Keratinocyte (primary cell): ENCODE data around the gene FBRSL1. TPM values are rescaled to one million over a fixed set of nuclear protein-coding genes. Genes with fewer than 3 reads are reported as not detected.

Experiments used
- DNase-seq: peaks from one replicate; pipeline ENCODE4 v3.0.0-alpha.2; 2011; ENCODE audit warnings: low read depth, missing footprints, low spot score
- FAIRE-seq: peaks from 2 replicates; lab custom pipeline; 2011; peaks lifted over from hg19 to GRCh38; lab: Jason Lieb, UNC
- H2AFZ ChIP-seq: 2 replicates; pipeline ENCODE4 v1.6.0; 2012; ENCODE audit warnings: low read length, control low read depth, inconsistent platforms; ENCODE audit not compliant: control insufficient read depth
- H3K27ac ChIP-seq: 2 replicates; pipeline ENCODE4 v1.5.1; 2011; ENCODE audit warnings: low read length; ENCODE audit not compliant: control insufficient read depth, insufficient read depth
- H3K27me3 ChIP-seq: 3 replicates; pipeline ENCODE4 v1.6.0; 2011; ENCODE audit warnings: low read length; ENCODE audit not compliant: control insufficient read depth, insufficient read depth; ENCODE audit errors: extremely low read depth
- H3K36me3 ChIP-seq, 2 experiments: 2 replicates in 1 of 2; 3 replicates in 1 of 2; pipeline ENCODE4 v1.5.1; 2011; ENCODE audit warnings: low read length in 2 of 2, mild to moderate bottlenecking in 1 of 2; ENCODE audit not compliant: control insufficient read depth in 2 of 2, insufficient read depth in 2 of 2; ENCODE audit errors: extremely low read depth in 1 of 2
- H3K4me1 ChIP-seq: 3 replicates; pipeline ENCODE4 v1.5.1; 2011; ENCODE audit warnings: low read length; ENCODE audit not compliant: control insufficient read depth, insufficient read depth; ENCODE audit errors: extremely low read depth
- H3K4me2 ChIP-seq: 3 replicates; pipeline ENCODE4 v1.6.0; 2011; ENCODE audit warnings: low read depth, low read length; ENCODE audit not compliant: control insufficient read depth, insufficient read depth; ENCODE audit errors: extremely low read depth
- H3K4me3 ChIP-seq, 3 experiments: fragments of 200-600 bp in 1 of 3; sonication (generic) in 1 of 3; 2 replicates in 2 of 3; 3 replicates in 1 of 3; pipeline ENCODE4 v1.5.1; 2011 to 2016; ENCODE audit warnings: low read length in 3 of 3, mild to moderate bottlenecking in 3 of 3, control low read depth in 2 of 3, inconsistent platforms in 1 of 3, low read depth in 1 of 3, mixed read lengths in 1 of 3, mixed run types in 1 of 3, moderate library complexity in 1 of 3; ENCODE audit not compliant: control insufficient read depth in 2 of 3, insufficient read depth in 2 of 3; ENCODE audit errors: extremely low read depth in 1 of 3
- H3K79me2 ChIP-seq: 2 replicates; pipeline ENCODE4 v1.6.0; 2012; ENCODE audit warnings: low read length; ENCODE audit not compliant: control insufficient read depth, insufficient read depth
- H3K9ac ChIP-seq: 3 replicates; pipeline ENCODE4 v1.6.0; 2011; ENCODE audit warnings: low read length; ENCODE audit not compliant: control insufficient read depth, insufficient read depth; ENCODE audit errors: extremely low read depth
- H3K9me1 ChIP-seq: 3 replicates; pipeline ENCODE4 v1.6.0; 2011; ENCODE audit warnings: low read length; ENCODE audit not compliant: control insufficient read depth, insufficient read depth; ENCODE audit errors: extremely low read depth
- H3K9me3 ChIP-seq: 2 replicates; pipeline ENCODE4 v1.5.1; 2012; ENCODE audit warnings: low read depth, low read length; ENCODE audit not compliant: control insufficient read depth
- H4K20me1 ChIP-seq: 3 replicates; pipeline ENCODE4 v1.6.0; 2011; ENCODE audit warnings: low read length; ENCODE audit not compliant: control insufficient read depth, insufficient read depth; ENCODE audit errors: extremely low read depth
- CTCF ChIP-seq, 3 experiments: IDR thresholded peaks in 1 of 3; conservative IDR thresholded peaks in 1 of 3; optimal IDR thresholded peaks in 1 of 3; 2 replicates in 2 of 3; 3 replicates in 1 of 3; pipeline versions ENCODE3 to v1.5.1; 2011; ENCODE audit warnings: low read length in 3 of 3, mild to moderate bottlenecking in 3 of 3, moderate library complexity in 2 of 3, control low read depth in 1 of 3, inconsistent platforms in 1 of 3; ENCODE audit not compliant: insufficient read depth in 2 of 3; ENCODE audit errors: extremely low read depth in 1 of 3
- EZH2 ChIP-seq: IDR thresholded peaks from one replicate; pipeline ENCODE4 v1.6.1; 2012; ENCODE audit warnings: inconsistent platforms, mild to moderate bottlenecking, low read length, moderate library complexity
- dilution Hi-C: fragments of 300-500 bp; cut with MboI; formaldehyde crosslinking; loops from one replicate; pipeline ENCODE4 v1.7.0; 2020; ENCODE audit warnings: low sequenced_read_pairs; ENCODE audit not compliant: extremely low pct_ligation_motif_present
- polyA plus RNA-seq, 5 experiments: library from polyadenylated mRNA; depleted of rRNA in 3 of 5; stranded (reverse) in 3 of 5; stranded (forward) in 1 of 5; unstranded in 1 of 5; fragments of >200 nt; gene quantifications; 1 replicate in 1 of 5; 2 replicates in 3 of 5; 3 replicates in 1 of 5; pipeline versions ENCODE4 v1.2.1 to v1.2.3, GENCODE V29; 2011 to 2012; ENCODE audit warnings: missing spikeins in 2 of 5, low read depth in 1 of 5, low replicate concordance in 1 of 5

The FBRSL1 gene
- polyA plus RNA-seq, 1 donor (not counting 4 experiments of a cell fraction or from before 2014, with no cell fraction given), result 0.89 TPM

- no peak for TF ChIP-seq CTCF (optimal IDR thresholded peaks at IDR 0.05 in 1 of 3, IDR thresholded peaks at IDR 0.05 in 1 of 3, conservative IDR thresholded peaks at IDR 0.05 in 1 of 3; ENCODE audit: extremely low read depth in 1 of 3, insufficient read depth in 2 of 3, low read length in 3 of 3)
Observed at GRCh38 chr12:132537049-132537448, 47.1 kb downstream of the FBRSL1 start.

GRCh38 chr12:132537836-132538662 is 48.1 kb downstream of the FBRSL1 start:
- H3K4me2 ChIP-seq, result no peak overlapping the region
- no peak overlapping the region for H3K9ac ChIP-seq
- TF ChIP-seq EZH2 (no peak), CTCF (optimal IDR thresholded peaks at IDR 0.05 in 1 of 3, IDR thresholded peaks at IDR 0.05 in 1 of 3, conservative IDR thresholded peaks at IDR 0.05 in 1 of 3; ENCODE audit: extremely low read depth in 1 of 3, insufficient read depth in 2 of 3, low read length in 3 of 3) (no peak)
- no peak overlapping the region for H3K4me3 ChIP-seq
- H3K9me3 ChIP-seq, result peaks cover 15% of the 10 kb centered on the region
- no peaks in the 10 kb centered on the region for H3K27me3 ChIP-seq
- FAIRE-seq (no peak), DNase-seq (no peak)
- no peaks in the 10 kb centered on the region for H3K79me2 ChIP-seq
- no peaks in the 10 kb centered on the region for H4K20me1 ChIP-seq
- H3K36me3 ChIP-seq, result peaks cover 0 to 2% of the 10 kb centered on the region in 2 experiments
- no peaks in the 10 kb centered on the region for H3K9me1 ChIP-seq
- dilution Hi-C loops, result no loop called here
- H3K4me1 ChIP-seq, result no peaks in the 10 kb centered on the region
- H2AFZ ChIP-seq, result no peak overlapping the region
- no peak overlapping the region for H3K27ac ChIP-seq

More at GRCh38 chr12:132537049-132537448, 47.1 kb downstream of the FBRSL1 start:
- Histone ChIP-seq H3K4me3 (no peak overlapping the region), H3K9me3 (peaks cover 20% of the 10 kb centered on the region), H3K36me3 (peaks cover 0 to 2% of the 10 kb centered on the region in 2 experiments), H3K4me2 (no peak overlapping the region), H3K9me1 (no peaks in the 10 kb centered on the region), H3K79me2 (no peaks in the 10 kb centered on the region), H3K27ac (no peak overlapping the region), H3K9ac (no peak overlapping the region), H2AFZ (no peak overlapping the region), H4K20me1 (no peaks in the 10 kb centered on the region), H3K27me3 (no peaks in the 10 kb centered on the region), H3K4me1 (no peaks in the 10 kb centered on the region)
- dilution Hi-C loops, result no loop called here
- DNase-seq (no peak), FAIRE-seq (no peak)
